ENCODE measurements around the gene MTSS2. TPM values are rescaled to one million over a fixed set of nuclear protein-coding genes. Genes with fewer than 3 reads are reported as not detected.

The MTSS2 gene
- total RNA-seq, 1 donor from 2014 or later = 38.3 TPM

DNA sequence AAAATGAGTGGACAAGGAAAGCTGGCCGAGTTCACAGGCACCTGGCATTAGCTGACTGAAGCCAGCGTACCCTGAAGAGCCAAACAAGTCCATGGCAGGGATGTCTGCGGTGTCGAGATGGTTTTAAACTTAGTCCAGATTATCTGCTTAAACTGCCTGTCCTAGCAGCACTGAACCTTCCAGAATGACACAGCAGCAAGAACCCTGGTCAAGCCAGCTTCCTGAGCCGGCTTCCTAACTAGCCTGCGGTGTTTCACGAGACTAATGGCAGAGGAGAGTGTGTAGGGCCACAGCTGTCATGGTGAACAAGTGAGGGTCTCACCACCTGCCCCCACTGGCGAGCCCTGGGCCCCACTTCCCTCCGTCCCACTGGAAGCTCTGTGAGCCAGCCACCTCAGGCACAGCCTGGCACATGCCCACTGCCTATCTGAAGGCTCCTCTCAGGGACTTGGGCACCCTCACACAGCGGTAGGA lies 28.8 kb upstream of the MTSS2 start:
- H3K4me3 Mint-ChIP-seq (ENCODE audit: unreplicated experiment) = peak overlapping the region; percentile 20
- Histone ChIP-seq H3K4me2 (ENCODE audit: low read length) (peak overlapping the region; percentile 65), H3K4me1 (ENCODE audit: insufficient read depth, low read length) (peaks cover 22% of the 10 kb centered on the region), H2AFZ (ENCODE audit: low read depth, low read length) (peak overlapping the region; percentile 22), H3K27ac (ENCODE audit: low read depth, low read length) (peak overlapping the region; percentile 84), H3K4me3 (ENCODE audit: insufficient read depth, low read depth, low read length) (no peak overlapping the region), H4K20me1 (ENCODE audit: insufficient read depth, low read length) (no peaks in the 10 kb centered on the region), H3K36me3 (ENCODE audit: insufficient read depth, low read length) (no peaks in the 10 kb centered on the region), H3K27me3 (ENCODE audit: insufficient read depth, low read length) (no peaks in the 10 kb centered on the region), H3K79me2 (ENCODE audit: insufficient read depth, low read length) (no peaks in the 10 kb centered on the region), H3K9me3 (ENCODE audit: insufficient read depth, low read depth, low read length) (no peaks in the 10 kb centered on the region), H3K9ac (ENCODE audit: low read length) (peak overlapping the region; percentile 71)
- TF ChIP-seq CTCF (IDR thresholded peaks at IDR 0.05; ENCODE audit: insufficient read depth, low read depth, low read length) (no peak), EZH2 (IDR thresholded peaks at IDR 0.05; ENCODE audit: insufficient read depth, low read length) (no peak)
- DNase-seq (ENCODE audit: low read depth) = peak; percentile 18
- H3K27ac Mint-ChIP-seq (ENCODE audit: unreplicated experiment) = peak overlapping the region; percentile 69
- peaks cover 32% of the 10 kb centered on the region for H3K4me1 Mint-ChIP-seq (ENCODE audit: low read depth, unreplicated experiment)
- peaks cover 5% of the 10 kb centered on the region for H3K36me3 Mint-ChIP-seq (ENCODE audit: low read depth, unreplicated experiment)
- H3K9me3 Mint-ChIP-seq (ENCODE audit: unreplicated experiment) = peaks cover 2% of the 10 kb centered on the region
- H3K27me3 Mint-ChIP-seq (ENCODE audit: low read depth, unreplicated experiment) = no peaks in the 10 kb centered on the region
- FAIRE-seq = no peak

DNA sequence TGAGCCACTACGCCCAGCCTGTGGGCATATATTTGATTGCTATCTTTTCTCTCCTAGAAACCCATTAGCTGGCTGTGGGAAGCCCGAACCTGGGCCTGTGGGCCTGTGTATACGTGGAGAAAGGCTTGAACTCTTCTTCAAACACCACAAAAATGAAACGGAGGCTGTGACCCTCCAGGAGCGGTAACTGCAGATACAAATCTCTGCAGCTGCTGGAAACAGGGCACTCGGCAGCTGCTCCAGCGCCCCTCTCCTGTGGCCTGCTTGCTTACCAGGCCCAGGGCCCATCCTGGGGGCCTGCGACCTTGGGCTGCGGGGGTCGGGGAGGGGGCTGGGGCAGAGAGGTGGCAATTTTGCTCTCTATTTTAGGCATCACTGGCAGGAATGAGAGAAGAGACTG lies 28.0 kb upstream of the MTSS2 start:
- Mint-ChIP-seq H3K4me1 (ENCODE audit: low read depth, unreplicated experiment) (peaks cover 32% of the 10 kb centered on the region), H3K4me3 (ENCODE audit: unreplicated experiment) (no peak overlapping the region), H3K36me3 (ENCODE audit: low read depth, unreplicated experiment) (peaks cover 6% of the 10 kb centered on the region), H3K9me3 (ENCODE audit: unreplicated experiment) (no peaks in the 10 kb centered on the region), H3K27me3 (ENCODE audit: low read depth, unreplicated experiment) (no peaks in the 10 kb centered on the region), H3K27ac (ENCODE audit: unreplicated experiment) (no peak overlapping the region)
- no peak for DNase-seq (ENCODE audit: low read depth)
- FAIRE-seq = no peak
- Histone ChIP-seq H3K27ac (ENCODE audit: low read depth, low read length) (no peak overlapping the region), H4K20me1 (ENCODE audit: insufficient read depth, low read length) (no peaks in the 10 kb centered on the region), H3K9me3 (ENCODE audit: insufficient read depth, low read depth, low read length) (no peaks in the 10 kb centered on the region), H3K27me3 (ENCODE audit: insufficient read depth, low read length) (no peaks in the 10 kb centered on the region), H3K79me2 (ENCODE audit: insufficient read depth, low read length) (no peaks in the 10 kb centered on the region), H3K4me1 (ENCODE audit: insufficient read depth, low read length) (peaks cover 22% of the 10 kb centered on the region), H3K36me3 (ENCODE audit: insufficient read depth, low read length) (no peaks in the 10 kb centered on the region), H3K9ac (ENCODE audit: low read length) (no peak overlapping the region), H3K4me3 (ENCODE audit: insufficient read depth, low read depth, low read length) (no peak overlapping the region), H3K4me2 (ENCODE audit: low read length) (no peak overlapping the region), H2AFZ (ENCODE audit: low read depth, low read length) (no peak overlapping the region)
- no peak for TF ChIP-seq EZH2 (IDR thresholded peaks at IDR 0.05; ENCODE audit: insufficient read depth, low read length)
- no peak for TF ChIP-seq CTCF (IDR thresholded peaks at IDR 0.05; ENCODE audit: insufficient read depth, low read depth, low read length)

- H3K36me3 Mint-ChIP-seq (ENCODE audit: low read depth, unreplicated experiment) = peaks cover 6% of the 10 kb centered on the region
- no peak overlapping the region for H3K27ac ChIP-seq (ENCODE audit: low read depth, low read length)
- H3K4me3 ChIP-seq (ENCODE audit: insufficient read depth, low read depth, low read length) = no peak overlapping the region
- peak overlapping the region; percentile 41 for H3K27ac Mint-ChIP-seq (ENCODE audit: unreplicated experiment)
- H3K79me2 ChIP-seq (ENCODE audit: insufficient read depth, low read length) = no peaks in the 10 kb centered on the region
- no peaks in the 10 kb centered on the region for H4K20me1 ChIP-seq (ENCODE audit: insufficient read depth, low read length)
- H3K36me3 ChIP-seq (ENCODE audit: insufficient read depth, low read length) = no peaks in the 10 kb centered on the region
- H3K9me3 ChIP-seq (ENCODE audit: insufficient read depth, low read depth, low read length) = no peaks in the 10 kb centered on the region
- peaks cover 22% of the 10 kb centered on the region for H3K4me1 ChIP-seq (ENCODE audit: insufficient read depth, low read length)
- H3K9me3 Mint-ChIP-seq (ENCODE audit: unreplicated experiment) = no peaks in the 10 kb centered on the region
- no peak overlapping the region for H3K4me3 Mint-ChIP-seq (ENCODE audit: unreplicated experiment)
- H2AFZ ChIP-seq (ENCODE audit: low read depth, low read length) = no peak overlapping the region
- H3K27me3 ChIP-seq (ENCODE audit: insufficient read depth, low read length) = no peaks in the 10 kb centered on the region
- H3K4me2 ChIP-seq (ENCODE audit: low read length) = no peak overlapping the region
- no peak for FAIRE-seq
- no peaks in the 10 kb centered on the region for H3K27me3 Mint-ChIP-seq (ENCODE audit: low read depth, unreplicated experiment)
- peaks cover 32% of the 10 kb centered on the region for H3K4me1 Mint-ChIP-seq (ENCODE audit: low read depth, unreplicated experiment)
- no peak overlapping the region for H3K9ac ChIP-seq (ENCODE audit: low read length)
- no peak for DNase-seq (ENCODE audit: low read depth)
- TF ChIP-seq CTCF (IDR thresholded peaks at IDR 0.05; ENCODE audit: insufficient read depth, low read depth, low read length) (no peak), EZH2 (IDR thresholded peaks at IDR 0.05; ENCODE audit: insufficient read depth, low read length) (no peak)
Measured at GRCh38 chr16:70713342-70713741, 27.5 kb upstream of the MTSS2 start.
